ENCODE data around the gene ADAMTSL1.

Gene ADAMTSL1

DNA sequence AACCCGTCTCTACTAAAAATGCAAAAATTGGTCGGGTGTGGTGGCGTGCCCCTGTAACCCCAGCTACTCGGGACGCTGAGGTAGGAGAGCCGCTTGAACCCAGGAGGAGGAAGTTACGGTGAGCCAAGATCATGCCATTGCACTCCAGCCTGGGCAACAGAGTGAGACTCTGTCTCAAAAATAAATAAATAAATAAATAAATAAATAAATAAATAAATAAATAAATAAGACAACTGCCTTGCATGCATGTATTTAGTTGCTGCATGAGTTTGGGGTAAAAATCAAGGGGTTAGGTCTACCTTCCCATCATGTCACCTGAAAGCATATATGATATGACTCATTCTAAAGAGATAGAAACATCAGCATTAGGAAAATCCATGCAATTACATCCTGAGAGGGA, 254.0 kb downstream of the ADAMTSL1 start:
- H3K4me3 ChIP-seq (ENCODE audit: low read depth, low read length) = no peak overlapping the region
- TF ChIP-seq, protein P1, sequence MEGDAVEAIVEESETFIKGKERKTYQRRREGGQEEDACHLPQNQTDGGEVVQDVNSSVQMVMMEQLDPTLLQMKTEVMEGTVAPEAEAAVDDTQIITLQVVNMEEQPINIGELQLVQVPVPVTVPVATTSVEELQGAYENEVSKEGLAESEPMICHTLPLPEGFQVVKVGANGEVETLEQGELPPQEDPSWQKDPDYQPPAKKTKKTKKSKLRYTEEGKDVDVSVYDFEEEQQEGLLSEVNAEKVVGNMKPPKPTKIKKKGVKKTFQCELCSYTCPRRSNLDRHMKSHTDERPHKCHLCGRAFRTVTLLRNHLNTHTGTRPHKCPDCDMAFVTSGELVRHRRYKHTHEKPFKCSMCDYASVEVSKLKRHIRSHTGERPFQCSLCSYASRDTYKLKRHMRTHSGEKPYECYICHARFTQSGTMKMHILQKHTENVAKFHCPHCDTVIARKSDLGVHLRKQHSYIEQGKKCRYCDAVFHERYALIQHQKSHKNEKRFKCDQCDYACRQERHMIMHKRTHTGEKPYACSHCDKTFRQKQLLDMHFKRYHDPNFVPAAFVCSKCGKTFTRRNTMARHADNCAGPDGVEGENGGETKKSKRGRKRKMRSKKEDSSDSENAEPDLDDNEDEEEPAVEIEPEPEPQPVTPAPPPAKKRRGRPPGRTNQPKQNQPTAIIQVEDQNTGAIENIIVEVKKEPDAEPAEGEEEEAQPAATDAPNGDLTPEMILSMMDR (IDR thresholded peaks at IDR 0.05; ENCODE audit: low read depth, low read length, missing control alignments) = no peak
- no peak for DNase-seq (ENCODE audit: low read depth)

DNA sequence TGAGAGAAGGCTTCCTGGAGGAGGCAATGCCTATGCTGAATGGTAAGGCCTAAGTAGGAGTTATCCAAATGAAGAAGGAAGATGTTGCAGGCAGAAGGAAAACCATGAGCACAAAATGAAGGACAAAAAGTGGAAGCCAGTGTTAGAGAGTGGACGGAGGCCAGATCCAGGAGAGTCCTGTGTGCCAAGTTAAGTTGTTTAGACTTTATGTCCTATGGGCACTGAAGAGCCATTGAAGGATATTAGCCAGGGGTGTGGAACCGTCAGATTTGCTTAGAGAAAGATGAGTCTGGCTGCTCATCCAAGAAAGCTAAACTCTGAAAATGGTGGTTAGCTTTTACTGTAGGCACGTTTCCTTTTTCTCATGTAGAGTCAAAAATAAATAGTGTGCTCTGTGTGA, 254.7 kb downstream of the ADAMTSL1 start:
- TF ChIP-seq, protein P1 (IDR thresholded peaks at IDR 0.05; ENCODE audit: low read depth, low read length, missing control alignments) = no peak

DNA sequence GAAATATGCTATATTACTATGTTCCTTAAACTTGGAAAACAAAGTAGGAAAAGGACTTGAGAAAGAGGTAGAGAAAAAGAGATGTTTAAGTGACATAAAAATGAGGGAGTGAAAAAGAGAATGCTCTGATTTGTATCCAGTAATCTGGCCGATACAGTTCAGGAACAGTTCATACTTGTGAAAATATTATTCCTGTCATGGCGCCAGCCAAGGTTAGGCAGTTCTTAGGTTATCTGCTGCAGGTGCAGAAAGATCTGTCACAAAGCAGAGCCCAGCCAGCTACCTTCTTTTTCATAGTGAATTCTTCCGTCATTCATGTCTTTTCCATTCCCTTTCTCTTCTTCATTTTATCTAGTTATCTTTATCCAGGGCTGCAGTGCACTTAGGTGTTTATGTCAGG, 256.3 kb downstream of the ADAMTSL1 start:
- no peak for DNase-seq (ENCODE audit: low read depth)
- H3K4me3 ChIP-seq (ENCODE audit: low read depth, low read length) = no peak overlapping the region
- TF ChIP-seq, protein P1 (IDR thresholded peaks at IDR 0.05; ENCODE audit: low read depth, low read length, missing control alignments) = no peak

More for the DNA sequence above, 254.7 kb downstream of the ADAMTSL1 start:
- no peak for DNase-seq (ENCODE audit: low read depth)
- H3K4me3 ChIP-seq (ENCODE audit: low read depth, low read length) = no peak overlapping the region

DNA sequence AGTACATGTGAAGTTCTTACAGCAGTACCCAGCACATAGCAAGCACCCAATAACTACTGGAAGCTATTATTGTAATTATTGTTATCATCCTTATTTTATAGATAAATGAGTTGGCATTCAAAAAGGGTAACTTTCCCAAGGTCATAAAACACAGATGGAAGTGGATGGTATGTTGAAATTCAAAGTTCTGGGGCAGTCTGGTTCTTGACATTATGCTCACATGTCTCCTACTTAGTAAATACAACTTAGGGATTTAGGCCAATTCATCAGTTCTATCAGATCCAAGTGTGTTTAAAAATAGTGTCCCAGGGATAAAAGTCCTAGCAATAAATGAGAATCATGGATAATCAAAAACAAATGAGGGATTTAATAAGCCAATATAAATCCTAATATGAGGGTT, 265.2 kb downstream of the ADAMTSL1 start:
- H3K4me3 ChIP-seq (ENCODE audit: low read depth, low read length) = no peak overlapping the region
- TF ChIP-seq, protein P1 (IDR thresholded peaks at IDR 0.05; ENCODE audit: low read depth, low read length, missing control alignments) = no peak
- no peak for DNase-seq (ENCODE audit: low read depth)

DNA sequence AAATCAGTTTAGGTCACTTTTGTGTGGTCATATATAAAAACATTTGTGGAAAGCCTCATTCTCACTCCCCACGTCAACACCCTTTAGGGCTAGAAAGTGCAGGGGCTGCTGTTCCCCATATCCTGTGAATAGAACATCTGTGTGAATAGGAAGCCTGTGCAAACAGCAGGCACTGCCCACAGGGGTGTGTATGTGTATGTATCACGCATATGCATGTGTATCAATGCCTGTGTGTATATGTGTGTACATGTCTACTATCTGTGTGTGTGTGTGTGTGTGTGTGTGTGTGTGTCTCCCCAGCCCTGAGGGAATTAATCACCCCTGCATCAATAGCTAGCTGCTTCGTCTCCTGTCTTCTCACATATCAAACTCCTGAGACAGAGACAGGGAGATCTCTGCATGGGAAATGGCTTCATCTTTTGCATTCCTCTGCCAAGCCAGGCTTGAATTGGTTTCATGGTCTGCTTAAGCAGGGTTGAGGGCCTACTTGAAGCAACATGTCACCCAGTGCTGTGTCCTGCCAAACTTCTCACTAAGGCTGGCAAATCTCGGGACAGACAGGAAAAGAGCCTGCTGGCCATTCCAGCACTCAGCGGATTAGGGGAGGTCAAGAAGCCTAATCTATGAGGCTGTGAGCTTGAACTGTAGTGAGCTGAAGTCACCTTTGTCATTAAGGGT, 265.8 kb downstream of the ADAMTSL1 start:
- TF ChIP-seq, protein P1 (IDR thresholded peaks at IDR 0.05; ENCODE audit: low read depth, low read length, missing control alignments) = no peak
- H3K4me3 ChIP-seq (ENCODE audit: low read depth, low read length) = no peak overlapping the region
- DNase-seq (ENCODE audit: low read depth) = no peak

DNA sequence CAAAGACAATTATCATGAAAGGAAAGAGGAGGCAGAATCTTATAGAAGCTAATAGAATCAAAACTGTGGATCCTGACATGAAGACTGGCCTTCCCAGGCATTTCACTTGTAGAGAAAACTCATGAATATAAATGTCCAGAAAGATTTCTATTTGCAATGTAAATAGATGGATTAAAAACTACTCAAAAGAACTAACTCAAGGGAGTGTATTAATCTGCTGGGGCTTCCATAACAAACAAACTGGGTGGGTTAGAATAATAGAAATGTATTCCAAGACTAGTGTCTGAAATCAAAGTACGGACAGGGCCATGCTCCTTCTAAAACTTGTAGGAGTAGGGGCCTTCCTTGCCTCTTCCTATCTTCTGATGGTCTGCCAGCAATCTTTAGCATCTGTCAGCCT, 267.4 kb downstream of the ADAMTSL1 start:
- H3K4me3 ChIP-seq (ENCODE audit: low read depth, low read length) = no peak overlapping the region
- no peak for DNase-seq (ENCODE audit: low read depth)
- TF ChIP-seq, protein P1 (IDR thresholded peaks at IDR 0.05; ENCODE audit: low read depth, low read length, missing control alignments) = no peak

DNA sequence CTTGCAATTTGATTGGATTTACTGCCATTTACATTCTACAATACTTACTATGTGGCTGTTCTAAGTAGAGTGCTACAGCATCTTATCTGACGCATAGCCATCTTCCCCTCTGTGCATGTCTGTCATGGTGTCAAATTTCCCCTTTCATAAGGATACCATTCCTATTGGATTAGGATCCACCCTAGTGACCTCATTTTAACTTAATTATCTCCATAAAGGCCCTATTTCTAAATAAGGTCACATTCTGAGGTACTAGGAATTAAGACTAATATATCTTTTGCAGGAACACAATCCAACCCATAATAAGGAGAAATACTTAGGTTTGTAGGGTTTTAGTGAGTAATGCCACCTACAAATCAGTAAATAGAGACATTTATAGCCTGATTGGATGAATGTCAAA, 268.0 kb downstream of the ADAMTSL1 start:
- TF ChIP-seq, protein P1 (IDR thresholded peaks at IDR 0.05; ENCODE audit: low read depth, low read length, missing control alignments) = no peak
- DNase-seq (ENCODE audit: low read depth) = no peak
- no peak overlapping the region for H3K4me3 ChIP-seq (ENCODE audit: low read depth, low read length)

Measured in GM12864 (cell line).